Kidney (tissue), 14 donors: ENCODE results near the gene BTBD9. TPM values are rescaled to one million over a fixed set of nuclear protein-coding genes. Genes with fewer than 3 reads are reported as not detected.
"Not testable (repeated sequence)": the region's sequence is repeated elsewhere in the genome, so short reads cannot be mapped to it uniquely, and the experiment has no call there.

Experiments
- DNase-seq, 5 donors: peaks; one replicate each; pipeline ENCODE4 v3.0.0-alpha.2; 2013 to 2020
- FAIRE-seq: peaks from 2 replicates; lab custom pipeline; 2012; peaks lifted over from hg19 to GRCh38; lab: Jason Lieb, UNC
- H3K27ac ChIP-seq, 2 donors: one replicate each; pipeline ENCODE4 v1.7.0; 2013; ENCODE audit warnings: low read depth in 2 of 2, low read length in 2 of 2, inconsistent platforms in 1 of 2
- H3K27me3 ChIP-seq: one replicate; pipeline ENCODE4 v1.7.1; 2013; ENCODE audit warnings: low read length, inconsistent platforms; ENCODE audit not compliant: control insufficient read depth, insufficient read depth
- H3K36me3 ChIP-seq, 3 donors: one replicate each; pipeline versions ENCODE4 v1.7.0 to v1.7.1; 2013; ENCODE audit warnings: low read length in 3 of 3, control low read depth in 1 of 3, inconsistent platforms in 1 of 3; ENCODE audit not compliant: insufficient read depth in 3 of 3, control insufficient read depth in 2 of 3
- H3K4me1 ChIP-seq, 3 donors: one replicate each; pipeline versions ENCODE4 v1.7.0 to v1.7.1; 2013; ENCODE audit warnings: low read length in 3 of 3, inconsistent platforms in 1 of 3, low read depth in 1 of 3; ENCODE audit not compliant: control insufficient read depth in 2 of 3, insufficient read depth in 2 of 3
- H3K4me3 ChIP-seq, 3 donors: one replicate each; pipeline versions ENCODE4 v1.7.0 to v1.8.1; 2013; ENCODE audit warnings: low read length in 3 of 3, control low read depth in 1 of 3, inconsistent platforms in 1 of 3
- H3K9ac ChIP-seq, 3 donors: one replicate each; pipeline versions ENCODE4 v1.7.0 to v1.7.1; 2013; ENCODE audit warnings: low read length in 3 of 3, control low read depth in 1 of 3, inconsistent platforms in 1 of 3
- H3K9me3 ChIP-seq, 3 donors: one replicate each; pipeline versions ENCODE4 v1.7.0 to v1.7.1; 2013; ENCODE audit warnings: low read length in 3 of 3, control low read depth in 1 of 3, inconsistent platforms in 1 of 3; ENCODE audit not compliant: control insufficient read depth in 2 of 3, insufficient read depth in 1 of 3
- CTCF ChIP-seq: IDR thresholded peaks from 3 replicates; pipeline ENCODE4 v1.5.1; 2012; ENCODE audit warnings: mild to moderate bottlenecking, moderate library complexity, borderline replicate concordance; ENCODE audit not compliant: insufficient read depth; ENCODE audit errors: extremely low read depth
- intact Hi-C: fragments of 100-400 bp; cut with DNase I; formaldehyde crosslinking; loops from one replicate; pipeline ENCODE4 v1.11.1; 2022
- polyA plus RNA-seq: library from polyadenylated mRNA; stranded (reverse); fragments of 350-450 nt; fragmentation: Illumina TruSeq; extraction: RNeasy Lipid Tissue Mini Kit (QIAGEN cat#74804); gene quantifications from one replicate; pipeline ENCODE4 v1.2.3, GENCODE V29; 2014; ENCODE audit warnings: low read depth, low replicate concordance; ENCODE audit not compliant: insufficient read depth
- total RNA-seq: library from RNA; stranded (reverse); fragmentation: NEBNext Ultra II Directional; extraction: Animal tissue kit (Norgen Biotek cat#: 25700); gene quantifications from one replicate; pipeline ENCODE4 v1.2.1, GENCODE V29; 2021
- donor health status: control.
- donor health status: control.
- donor health status: control.
- donor health status: control.
- donor health status: control.
- donor health status: DM: yes; HTN: yes; CAD: no.
- donor health status: Normal renal cell carcinoma (clear cell type).

The BTBD9 gene
- total and polyA plus RNA-seq, 2 donors from 2014 or later, result 4.2 to 29.9 TPM

DNA sequence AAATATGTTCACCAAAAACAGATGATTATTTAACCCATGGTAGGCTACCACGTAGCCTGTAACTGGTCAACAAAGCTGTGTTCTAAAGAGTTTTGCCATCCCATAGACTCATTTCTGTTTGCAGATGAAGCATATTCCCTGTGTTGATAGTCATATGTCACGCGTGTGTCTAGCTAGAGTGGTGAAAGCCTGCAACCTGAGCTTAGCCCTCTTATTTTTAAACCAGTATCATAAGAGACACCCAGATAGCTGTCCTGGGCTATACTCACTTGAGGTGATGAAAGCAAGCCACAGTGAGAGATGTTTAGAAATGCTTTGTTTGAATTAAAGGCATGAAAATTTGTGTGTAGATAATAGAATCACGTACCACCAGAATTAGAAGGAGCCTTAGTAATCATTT, 512.4 kb downstream of the BTBD9 start:
- Histone ChIP-seq H3K9me3 (peaks cover 0 to 2% (median 0%) of the 10 kb centered on the region in 3 donors), H3K9ac (no peak overlapping the region), H3K27me3 (no peaks in the 10 kb centered on the region), H3K4me3 (no peak overlapping the region), H3K4me1 (peaks cover 0 to 5% (median 0%) of the 10 kb centered on the region in 3 donors), H3K27ac (no peak overlapping the region), H3K36me3 (no peaks in the 10 kb centered on the region)
- intact Hi-C loops, result no loop called here
- FAIRE-seq, result no peak
- no peak for DNase-seq
- no peak for TF ChIP-seq CTCF

DNA sequence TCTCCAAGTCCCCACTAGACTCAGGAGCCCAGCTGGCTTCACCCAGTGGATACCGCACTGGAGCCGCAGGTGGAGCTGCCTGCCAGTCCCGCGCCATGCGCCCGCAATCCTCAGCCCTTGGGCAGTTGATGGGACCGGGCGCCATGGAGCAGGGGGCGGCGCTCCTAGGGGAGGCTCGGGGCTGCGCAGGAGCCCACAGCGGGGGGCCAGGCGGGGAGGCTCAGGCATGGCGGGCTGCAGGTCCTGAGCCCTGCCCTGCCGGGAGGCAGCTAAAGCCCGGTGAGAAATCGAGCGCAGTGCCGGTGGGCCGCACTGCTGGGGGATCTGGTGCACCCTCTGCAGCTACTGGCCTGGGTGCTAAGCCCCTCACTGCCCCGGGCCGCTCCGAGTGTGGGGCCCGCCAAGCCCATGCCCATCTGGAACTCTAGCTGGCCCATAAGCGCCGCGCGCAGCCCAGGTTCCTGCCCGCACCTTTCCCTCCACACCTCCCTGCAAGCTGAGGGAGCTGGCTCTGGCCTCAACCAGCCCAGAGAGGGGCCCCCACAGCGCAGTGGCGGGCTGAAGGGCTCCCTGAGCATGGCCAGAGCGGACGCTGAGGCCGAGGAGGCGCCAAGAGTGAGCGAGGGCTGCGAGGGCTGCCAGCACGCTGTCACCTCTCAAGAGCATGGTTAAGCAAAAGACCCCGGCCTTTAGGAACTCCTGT, 515.4 kb downstream of the BTBD9 start:
- H3K27me3 ChIP-seq, H3K36me3 ChIP-seq, H3K9ac ChIP-seq, FAIRE-seq, H3K4me1 ChIP-seq, H3K27ac ChIP-seq, H3K4me3 ChIP-seq, intact Hi-C loops, H3K9me3 ChIP-seq: not testable (repeated sequence)
- peak in 1 of 5 donors; percentile 66 for DNase-seq

DNA sequence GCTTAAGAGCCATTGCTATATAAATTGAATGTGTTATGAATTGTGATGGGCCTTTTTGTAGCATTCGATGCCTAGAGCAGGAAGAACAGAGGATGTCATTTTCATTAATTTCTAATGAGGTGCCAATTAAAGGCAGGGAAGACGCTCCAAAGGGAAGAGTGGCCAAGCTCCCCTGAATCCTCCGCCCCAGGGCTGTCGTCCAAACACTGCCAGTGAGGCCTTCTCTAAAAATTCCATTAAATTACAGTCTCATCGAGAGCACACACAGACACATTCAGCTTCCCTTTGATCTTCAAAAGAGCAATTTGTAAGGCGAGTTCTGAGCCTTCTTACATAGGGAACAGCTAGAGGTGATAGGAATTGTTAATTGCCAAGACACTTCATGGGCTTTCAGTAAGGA, 520.2 kb downstream of the BTBD9 start:
- Histone ChIP-seq H3K9ac (no peak overlapping the region), H3K4me1 (peaks cover 0 to 17% (median 13%) of the 10 kb centered on the region in 3 donors), H3K9me3 (no peaks in the 10 kb centered on the region), H3K4me3 (no peak overlapping the region), H3K36me3 (peaks cover 0 to 9% (median 2%) of the 10 kb centered on the region in 3 donors), H3K27ac (no peak overlapping the region), H3K27me3 (no peaks in the 10 kb centered on the region)
- FAIRE-seq (no peak), DNase-seq (no peak)
- no peak for TF ChIP-seq CTCF
- intact Hi-C loops, result no loop called here

- intact Hi-C loops, result no loop called here
- Histone ChIP-seq H3K4me3 (no peak overlapping the region), H3K9me3 (no peaks in the 10 kb centered on the region), H3K4me1 (peaks cover 0 to 17% (median 13%) of the 10 kb centered on the region in 3 donors), H3K36me3 (peaks cover 0 to 9% (median 2%) of the 10 kb centered on the region in 3 donors), H3K27me3 (no peaks in the 10 kb centered on the region), H3K9ac (no peak overlapping the region), H3K27ac (no peak overlapping the region)
- FAIRE-seq (no peak), DNase-seq (no peak)
- TF ChIP-seq CTCF, result no peak
Measured at GRCh38 chr6:38118791-38119365, 520.9 kb downstream of the BTBD9 start.
